ENCODE data around the gene RNU5D-1.

The RNU5D-1 gene

GRCh38 chr1:44685881-44686280, 45.1 kb downstream of the RNU5D-1 start:
- Histone ChIP-seq H2AFZ (ENCODE audit: low read length) (no peak overlapping the region), H3K9me2 (ENCODE audit: low read depth, low read length) (no peaks in the 10 kb centered on the region), H3K4me2 (ENCODE audit: low read length) (no peak overlapping the region), H3K4me1 (ENCODE audit: insufficient read depth, low read length, severe bottlenecking) (peaks cover 9% of the 10 kb centered on the region), H3K36me3 (ENCODE audit: insufficient read depth, low read length) (no peaks in the 10 kb centered on the region), H3K27me3 (ENCODE audit: insufficient read depth, low read length) (no peaks in the 10 kb centered on the region), H3K9me3 (ENCODE audit: low read length) (no peaks in the 10 kb centered on the region), H3K9ac (ENCODE audit: low read length) (no peak overlapping the region), H3K79me2 (ENCODE audit: insufficient read depth, low read length) (no peaks in the 10 kb centered on the region), H3K27ac (ENCODE audit: low read depth, low read length, poor library complexity, severe bottlenecking) (no peak overlapping the region), H3F3A (ENCODE audit: insufficient read depth, low read length) (no peaks in the 10 kb centered on the region), H3K4me3 (ENCODE audit: low read depth, low read length, poor library complexity, severe bottlenecking) (no peak overlapping the region), H4K20me1 (ENCODE audit: insufficient read depth, low read length) (no peaks in the 10 kb centered on the region)
- TF ChIP-seq, protein P1, sequence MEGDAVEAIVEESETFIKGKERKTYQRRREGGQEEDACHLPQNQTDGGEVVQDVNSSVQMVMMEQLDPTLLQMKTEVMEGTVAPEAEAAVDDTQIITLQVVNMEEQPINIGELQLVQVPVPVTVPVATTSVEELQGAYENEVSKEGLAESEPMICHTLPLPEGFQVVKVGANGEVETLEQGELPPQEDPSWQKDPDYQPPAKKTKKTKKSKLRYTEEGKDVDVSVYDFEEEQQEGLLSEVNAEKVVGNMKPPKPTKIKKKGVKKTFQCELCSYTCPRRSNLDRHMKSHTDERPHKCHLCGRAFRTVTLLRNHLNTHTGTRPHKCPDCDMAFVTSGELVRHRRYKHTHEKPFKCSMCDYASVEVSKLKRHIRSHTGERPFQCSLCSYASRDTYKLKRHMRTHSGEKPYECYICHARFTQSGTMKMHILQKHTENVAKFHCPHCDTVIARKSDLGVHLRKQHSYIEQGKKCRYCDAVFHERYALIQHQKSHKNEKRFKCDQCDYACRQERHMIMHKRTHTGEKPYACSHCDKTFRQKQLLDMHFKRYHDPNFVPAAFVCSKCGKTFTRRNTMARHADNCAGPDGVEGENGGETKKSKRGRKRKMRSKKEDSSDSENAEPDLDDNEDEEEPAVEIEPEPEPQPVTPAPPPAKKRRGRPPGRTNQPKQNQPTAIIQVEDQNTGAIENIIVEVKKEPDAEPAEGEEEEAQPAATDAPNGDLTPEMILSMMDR (IDR thresholded peaks at IDR 0.05; ENCODE audit: low read length), result no peak
- TF ChIP-seq EZH2 (IDR thresholded peaks at IDR 0.05; ENCODE audit: borderline replicate concordance, low read length), result no peak

DNA sequence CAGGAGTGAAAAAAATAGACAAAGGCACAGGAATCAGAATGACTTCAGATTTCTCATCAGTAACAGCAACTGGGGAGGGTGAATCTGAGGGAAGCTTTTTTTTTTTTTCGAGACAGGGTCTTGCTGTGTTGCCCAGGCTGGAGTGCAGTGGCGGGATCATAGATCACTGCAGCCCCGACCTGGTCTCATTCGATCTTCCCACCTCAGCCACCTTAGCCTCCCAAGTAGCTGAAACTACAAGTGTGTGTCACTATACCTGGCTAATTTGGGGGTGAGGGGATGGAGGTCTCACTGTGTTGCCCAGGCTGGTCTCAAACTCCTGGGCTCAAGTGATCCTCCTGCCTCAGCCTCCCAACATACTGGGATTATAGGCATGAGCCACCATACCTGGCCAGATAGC, 45.8 kb downstream of the RNU5D-1 start:
- H3K9me3 ChIP-seq (ENCODE audit: low read length), result no peaks in the 10 kb centered on the region
- no peak overlapping the region for H3K4me2 ChIP-seq (ENCODE audit: low read length)
- H3K27ac ChIP-seq (ENCODE audit: low read depth, low read length, poor library complexity, severe bottlenecking), result no peak overlapping the region
- H3K4me3 ChIP-seq (ENCODE audit: low read depth, low read length, poor library complexity, severe bottlenecking), result no peak overlapping the region
- no peaks in the 10 kb centered on the region for H3K27me3 ChIP-seq (ENCODE audit: insufficient read depth, low read length)
- no peak for TF ChIP-seq EZH2 (IDR thresholded peaks at IDR 0.05; ENCODE audit: borderline replicate concordance, low read length)
- TF ChIP-seq, protein P1 (IDR thresholded peaks at IDR 0.05; ENCODE audit: low read length), result no peak
- H2AFZ ChIP-seq (ENCODE audit: low read length), result no peak overlapping the region
- H3K9ac ChIP-seq (ENCODE audit: low read length), result no peak overlapping the region
- H3K9me2 ChIP-seq (ENCODE audit: low read depth, low read length), result no peaks in the 10 kb centered on the region
- H3F3A ChIP-seq (ENCODE audit: insufficient read depth, low read length), result no peaks in the 10 kb centered on the region
- peaks cover 9% of the 10 kb centered on the region for H3K4me1 ChIP-seq (ENCODE audit: insufficient read depth, low read length, severe bottlenecking)
- H3K36me3 ChIP-seq (ENCODE audit: insufficient read depth, low read length), result no peaks in the 10 kb centered on the region
- no peaks in the 10 kb centered on the region for H4K20me1 ChIP-seq (ENCODE audit: insufficient read depth, low read length)
- H3K79me2 ChIP-seq (ENCODE audit: insufficient read depth, low read length), result no peaks in the 10 kb centered on the region

DNA sequence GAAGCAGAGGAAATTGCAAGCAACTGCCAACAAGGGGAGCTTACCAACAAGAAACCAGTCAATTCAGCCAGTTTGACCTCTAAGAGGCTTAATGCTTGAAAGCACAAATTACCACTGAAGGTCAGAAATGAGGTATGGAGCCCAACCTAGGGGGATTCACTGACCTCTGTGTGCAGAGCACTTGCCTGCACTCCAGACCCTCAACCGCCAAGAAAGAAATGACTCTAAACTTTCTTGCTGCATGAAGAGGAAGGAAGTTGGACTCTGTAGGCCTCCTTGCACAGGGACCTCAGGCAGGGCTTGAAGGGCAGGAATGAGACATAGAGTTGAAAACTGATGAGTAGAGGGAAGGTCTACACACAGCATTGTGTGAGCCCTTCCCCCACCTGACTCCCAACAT, 46.4 kb downstream of the RNU5D-1 start:
- H3K27ac ChIP-seq (ENCODE audit: low read depth, low read length, poor library complexity, severe bottlenecking), result peak overlapping the region; percentile 17

More for the DNA sequence above, 46.4 kb downstream of the RNU5D-1 start:
- Histone ChIP-seq H3K9ac (ENCODE audit: low read length) (no peak overlapping the region), H3K9me2 (ENCODE audit: low read depth, low read length) (no peaks in the 10 kb centered on the region), H3K9me3 (ENCODE audit: low read length) (no peaks in the 10 kb centered on the region), H3K4me2 (ENCODE audit: low read length) (no peak overlapping the region), H3F3A (ENCODE audit: insufficient read depth, low read length) (no peaks in the 10 kb centered on the region), H3K36me3 (ENCODE audit: insufficient read depth, low read length) (no peaks in the 10 kb centered on the region), H3K4me3 (ENCODE audit: low read depth, low read length, poor library complexity, severe bottlenecking) (no peak overlapping the region), H3K79me2 (ENCODE audit: insufficient read depth, low read length) (no peaks in the 10 kb centered on the region), H2AFZ (ENCODE audit: low read length) (no peak overlapping the region), H4K20me1 (ENCODE audit: insufficient read depth, low read length) (no peaks in the 10 kb centered on the region), H3K27me3 (ENCODE audit: insufficient read depth, low read length) (no peaks in the 10 kb centered on the region), H3K4me1 (ENCODE audit: insufficient read depth, low read length, severe bottlenecking) (peaks cover 9% of the 10 kb centered on the region)
- no peak for TF ChIP-seq EZH2 (IDR thresholded peaks at IDR 0.05; ENCODE audit: borderline replicate concordance, low read length)
- TF ChIP-seq, protein P1 (IDR thresholded peaks at IDR 0.05; ENCODE audit: low read length), result no peak

Measured in OCI-LY1 (cell line).